ENCODE data around the gene CDC25C.
"Not testable (repeated sequence)": the region's sequence is repeated elsewhere in the genome, so short reads cannot be mapped to it uniquely, and the experiment has no call there.

The CDC25C gene

GRCh38 chr5:138344887-138345622 is 13.5 kb upstream of the CDC25C start:
- Histone ChIP-seq H3K9ac (ENCODE audit: low read depth, low read length) (no peak overlapping the region), H3K36me3 (ENCODE audit: insufficient read depth, low read depth, low read length) (peaks cover 92% of the 10 kb centered on the region), H3K4me3 (ENCODE audit: low read length) (no peak overlapping the region), H3K4me1 (ENCODE audit: insufficient read depth, low read length) (no peaks in the 10 kb centered on the region), H3K27me3 (ENCODE audit: insufficient read depth, low read length) (no peaks in the 10 kb centered on the region), H3K9me3 (ENCODE audit: insufficient read depth, low read depth, low read length) (no peaks in the 10 kb centered on the region), H3K27ac (ENCODE audit: low read length) (no peak overlapping the region)

GRCh38 chr5:138340008-138340407 is 8.4 kb upstream of the CDC25C start:
- H3K9me3 ChIP-seq (ENCODE audit: insufficient read depth, low read depth, low read length), result no peaks in the 10 kb centered on the region
- H3K4me3 ChIP-seq (ENCODE audit: low read length), result peak overlapping the region; percentile 86
- no peaks in the 10 kb centered on the region for H3K27me3 ChIP-seq (ENCODE audit: insufficient read depth, low read length)
- H3K9ac ChIP-seq (ENCODE audit: low read depth, low read length), result peak overlapping the region; percentile 93; the same call in 1 of the 2 replicates
- peaks cover 46% of the 10 kb centered on the region for H3K36me3 ChIP-seq (ENCODE audit: insufficient read depth, low read depth, low read length)
- H3K27ac ChIP-seq (ENCODE audit: low read length), result no peak overlapping the region
- H3K4me1 ChIP-seq (ENCODE audit: insufficient read depth, low read length), result no peaks in the 10 kb centered on the region

GRCh38 chr5:138339464-138339863 is 7.9 kb upstream of the CDC25C start:
- H3K4me3 ChIP-seq (ENCODE audit: low read length), result peak overlapping the region; percentile 86
- H3K27me3 ChIP-seq (ENCODE audit: insufficient read depth, low read length), result no peaks in the 10 kb centered on the region
- peaks cover 40% of the 10 kb centered on the region for H3K36me3 ChIP-seq (ENCODE audit: insufficient read depth, low read depth, low read length)
- peak overlapping the region; percentile 87 for H3K27ac ChIP-seq (ENCODE audit: low read length)
- H3K4me1 ChIP-seq (ENCODE audit: insufficient read depth, low read length), result no peaks in the 10 kb centered on the region
- H3K9me3 ChIP-seq (ENCODE audit: insufficient read depth, low read depth, low read length), result no peaks in the 10 kb centered on the region
- peak overlapping the region; percentile 93 for H3K9ac ChIP-seq (ENCODE audit: low read depth, low read length)

GRCh38 chr5:138339091-138339456 is 7.5 kb upstream of the CDC25C start:
- Histone ChIP-seq H3K27me3 (ENCODE audit: insufficient read depth, low read length) (no peaks in the 10 kb centered on the region), H3K4me3 (ENCODE audit: low read length) (peak overlapping the region; percentile 86), H3K9me3 (ENCODE audit: insufficient read depth, low read depth, low read length) (no peaks in the 10 kb centered on the region), H3K36me3 (ENCODE audit: insufficient read depth, low read depth, low read length) (peaks cover 36% of the 10 kb centered on the region), H3K27ac (ENCODE audit: low read length) (peak overlapping the region; percentile 87), H3K9ac (ENCODE audit: low read depth, low read length) (peak overlapping the region; percentile 93), H3K4me1 (ENCODE audit: insufficient read depth, low read length) (no peaks in the 10 kb centered on the region)

GRCh38 chr5:138338411-138339090 is 6.9 kb upstream of the CDC25C start:
- peak overlapping the region; percentile 87 for H3K27ac ChIP-seq (ENCODE audit: low read length)
- no peaks in the 10 kb centered on the region for H3K4me1 ChIP-seq (ENCODE audit: insufficient read depth, low read length)
- peak overlapping the region; percentile 86 for H3K4me3 ChIP-seq (ENCODE audit: low read length)
- peaks cover 31% of the 10 kb centered on the region for H3K36me3 ChIP-seq (ENCODE audit: insufficient read depth, low read depth, low read length)
- no peaks in the 10 kb centered on the region for H3K27me3 ChIP-seq (ENCODE audit: insufficient read depth, low read length)
- H3K9me3 ChIP-seq (ENCODE audit: insufficient read depth, low read depth, low read length), result no peaks in the 10 kb centered on the region
- H3K9ac ChIP-seq (ENCODE audit: low read depth, low read length), result peak overlapping the region; percentile 93

- Histone ChIP-seq H3K9ac (ENCODE audit: low read depth, low read length) (peak within 1 kb of the TSS; percentile 93), H3K9me3 (ENCODE audit: insufficient read depth, low read depth, low read length) (no peaks in the 10 kb centered on the region), H3K27ac (ENCODE audit: low read length) (peak within 1 kb of the TSS; percentile 87), H3K36me3 (ENCODE audit: insufficient read depth, low read depth, low read length) (peaks cover 24% of the 10 kb centered on the region), H3K4me3 (ENCODE audit: low read length) (peak within 1 kb of the TSS; percentile 86), H3K4me1 (ENCODE audit: insufficient read depth, low read length) (no peaks in the 10 kb centered on the region), H3K27me3 (ENCODE audit: insufficient read depth, low read length) (no peaks in the 10 kb centered on the region)
Measured at GRCh38 chr5:138337685-138338410, 6.2 kb upstream of the CDC25C start, which contains the start of gene FAM53C. TSS of gene FAM53C (plus strand) at chr5:138338266. CDS start at chr5:138341336, 3,070 bp downstream.

GRCh38 chr5:138336952-138337684 is 5.5 kb upstream of the CDC25C start:
- Histone ChIP-seq H3K36me3 (ENCODE audit: insufficient read depth, low read depth, low read length) (peaks cover 21% of the 10 kb centered on the region), H3K27me3 (ENCODE audit: insufficient read depth, low read length) (no peaks in the 10 kb centered on the region), H3K27ac (ENCODE audit: low read length) (peak overlapping the region; percentile 87)

GRCh38 chr5:138334867-138335447 is 3.4 kb upstream of the CDC25C start:
- Histone ChIP-seq H3K4me3 (ENCODE audit: low read length) (no peak overlapping the region), H3K9me3 (ENCODE audit: insufficient read depth, low read depth, low read length) (no peaks in the 10 kb centered on the region), H3K4me1 (ENCODE audit: insufficient read depth, low read length) (no peaks in the 10 kb centered on the region), H3K9ac (ENCODE audit: low read depth, low read length) (no peak overlapping the region), H3K36me3 (ENCODE audit: insufficient read depth, low read depth, low read length) (peaks cover under 1% of the 10 kb centered on the region; the same call in 1 of the 2 replicates), H3K27me3 (ENCODE audit: insufficient read depth, low read length) (no peaks in the 10 kb centered on the region), H3K27ac (ENCODE audit: low read length) (no peak overlapping the region)

More at GRCh38 chr5:138336952-138337684, 5.5 kb upstream of the CDC25C start:
- no peaks in the 10 kb centered on the region for H3K9me3 ChIP-seq (ENCODE audit: insufficient read depth, low read depth, low read length)
- peak overlapping the region; percentile 86 for H3K4me3 ChIP-seq (ENCODE audit: low read length)
- H3K9ac ChIP-seq (ENCODE audit: low read depth, low read length), result peak overlapping the region; percentile 93
- H3K4me1 ChIP-seq (ENCODE audit: insufficient read depth, low read length), result no peaks in the 10 kb centered on the region

- Histone ChIP-seq H3K4me3 (ENCODE audit: low read length) (peak overlapping the region; percentile 79), H3K27me3 (ENCODE audit: insufficient read depth, low read length) (no peaks in the 10 kb centered on the region), H3K9me3 (ENCODE audit: insufficient read depth, low read depth, low read length) (no peaks in the 10 kb centered on the region), H3K9ac (ENCODE audit: low read depth, low read length) (peak overlapping the region; percentile 89), H3K4me1 (ENCODE audit: insufficient read depth, low read length) (no peaks in the 10 kb centered on the region), H3K36me3 (ENCODE audit: insufficient read depth, low read depth, low read length) (peaks cover 11% of the 10 kb centered on the region; the same call in 1 of the 2 replicates), H3K27ac (ENCODE audit: low read length) (peak overlapping the region; percentile 3)
Measured at GRCh38 chr5:138330813-138331448, 673 bp downstream of the CDC25C start.

GRCh38 chr5:138318211-138318610 is 13.4 kb downstream of the CDC25C start:
- not testable (repeated sequence) for H3K4me1 ChIP-seq (ENCODE audit: insufficient read depth, low read length); H3K9ac ChIP-seq (ENCODE audit: low read depth, low read length); H3K9me3 ChIP-seq (ENCODE audit: insufficient read depth, low read depth, low read length); H3K27ac ChIP-seq (ENCODE audit: low read length); H3K4me3 ChIP-seq (ENCODE audit: low read length); H3K27me3 ChIP-seq (ENCODE audit: insufficient read depth, low read length)
- H3K36me3 ChIP-seq (ENCODE audit: insufficient read depth, low read depth, low read length), result peaks cover 41% of the 10 kb centered on the region
